HuH-7 (cell line): ENCODE data around the gene GPR183.

ENCODE experiments used
- DNase-seq: peaks from one replicate; pipeline ENCODE4 v3.0.0; 2011; ENCODE audit warnings: low spot score

Gene GPR183

DNA sequence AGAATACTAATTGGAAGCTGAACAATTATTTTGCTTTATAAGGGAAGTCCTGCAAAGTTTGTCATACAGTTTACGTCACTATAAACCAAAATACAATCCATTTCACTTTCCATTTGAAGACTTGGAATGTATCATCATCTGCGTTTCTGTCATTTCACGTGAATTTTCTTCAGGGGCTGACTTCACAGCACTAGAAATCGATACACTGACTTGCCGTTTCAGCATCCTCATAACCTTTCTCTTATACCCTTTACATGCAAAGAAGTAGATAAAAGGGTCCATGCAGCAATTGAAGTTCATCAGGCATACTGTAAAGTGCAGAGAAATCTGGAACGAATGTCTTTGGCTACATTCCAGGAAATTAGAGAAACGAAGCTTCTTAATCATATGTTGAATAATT lies 12.2 kb downstream of the GPR183 start:
- no peak for DNase-seq

DNA sequence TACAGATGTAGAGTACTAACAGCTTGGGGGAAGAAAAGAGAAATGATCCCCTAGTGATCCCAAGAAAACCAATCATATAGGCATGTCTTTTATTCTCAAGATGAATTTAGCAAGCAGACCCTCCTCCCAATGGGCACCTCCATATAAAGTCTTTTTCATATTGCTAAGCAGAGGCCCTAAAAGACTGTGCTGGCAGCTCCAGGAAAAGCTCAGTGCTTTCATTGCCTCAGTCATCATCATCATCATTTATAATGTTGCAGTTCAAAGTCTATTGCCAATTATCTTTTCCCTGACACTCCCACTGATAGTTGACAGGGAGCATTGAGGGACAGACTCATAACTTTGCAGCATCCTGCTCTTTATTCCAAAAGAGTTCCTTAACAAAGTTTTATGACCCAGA lies 13.0 kb downstream of the GPR183 start:
- no peak for DNase-seq

DNA sequence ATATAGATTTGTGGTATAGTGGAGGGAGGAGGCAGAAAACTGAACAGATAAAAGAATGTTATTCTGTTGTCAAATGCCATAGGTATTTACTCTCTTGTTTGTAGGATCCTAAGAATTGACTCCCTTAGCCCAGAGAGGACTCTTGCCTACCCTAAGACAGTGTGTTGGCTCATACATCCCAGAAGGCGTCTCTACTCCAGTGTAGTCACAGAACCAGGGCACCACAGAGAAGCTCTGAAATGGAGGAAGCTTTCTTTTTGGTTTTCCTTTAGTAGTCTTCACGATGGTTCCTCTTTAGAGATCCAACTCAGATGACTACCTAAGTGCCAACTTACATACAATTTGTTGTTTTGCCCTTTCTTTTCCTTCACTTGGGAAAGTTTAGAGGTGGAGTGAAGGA lies 14.0 kb downstream of the GPR183 start:
- DNase-seq = no peak

DNA sequence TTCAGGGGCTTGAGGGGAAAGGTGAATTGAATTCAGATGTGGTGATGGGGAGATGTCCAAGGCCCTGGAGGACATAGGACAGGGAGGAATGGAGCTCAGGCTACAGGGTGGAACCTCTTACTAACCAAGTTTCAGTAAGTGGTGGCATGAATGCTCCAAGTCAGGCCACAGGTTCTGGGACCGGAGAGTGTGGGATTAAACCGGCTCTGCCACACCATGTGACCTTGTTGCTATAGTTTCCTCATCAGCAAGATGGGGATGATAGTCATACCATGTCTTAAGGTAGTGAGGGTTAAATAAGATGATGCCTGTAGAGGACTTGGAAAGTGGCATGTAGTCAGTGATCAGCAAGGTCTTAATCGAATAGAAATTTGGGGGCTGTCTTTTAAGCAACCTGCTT lies 16.3 kb downstream of the GPR183 start:
- DNase-seq = no peak

DNA sequence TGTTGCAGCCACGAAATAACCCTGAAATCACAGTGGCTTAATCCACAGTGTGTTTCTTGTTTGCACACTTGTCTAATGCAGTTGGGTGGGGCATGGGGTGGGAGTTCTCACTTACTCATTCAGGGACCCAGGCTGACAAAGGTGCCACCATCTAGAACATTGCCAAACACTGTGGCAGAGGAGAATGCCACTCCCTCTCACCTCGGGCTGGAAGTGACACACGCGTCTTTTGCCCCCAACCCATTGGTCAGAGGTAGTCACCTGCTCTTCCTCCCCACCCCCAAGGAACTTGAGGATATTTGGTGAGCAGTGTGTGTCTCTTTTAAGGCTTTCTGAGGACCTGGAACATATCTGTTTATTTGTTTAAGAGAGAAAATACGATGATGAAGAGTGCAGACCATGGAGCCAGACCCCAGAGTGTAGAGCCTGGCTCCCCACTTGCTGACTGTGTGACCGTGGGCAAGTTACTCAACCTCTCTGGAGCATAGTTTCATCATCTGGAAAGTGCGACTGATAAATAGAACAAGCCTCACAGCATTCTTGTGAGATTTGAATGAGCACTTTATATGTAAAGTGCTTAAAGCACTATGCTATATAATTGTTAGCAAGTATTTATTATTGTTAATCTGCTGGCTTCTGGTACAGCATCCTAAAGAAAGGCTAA lies 17.4 kb downstream of the GPR183 start:
- no peak for DNase-seq

DNA sequence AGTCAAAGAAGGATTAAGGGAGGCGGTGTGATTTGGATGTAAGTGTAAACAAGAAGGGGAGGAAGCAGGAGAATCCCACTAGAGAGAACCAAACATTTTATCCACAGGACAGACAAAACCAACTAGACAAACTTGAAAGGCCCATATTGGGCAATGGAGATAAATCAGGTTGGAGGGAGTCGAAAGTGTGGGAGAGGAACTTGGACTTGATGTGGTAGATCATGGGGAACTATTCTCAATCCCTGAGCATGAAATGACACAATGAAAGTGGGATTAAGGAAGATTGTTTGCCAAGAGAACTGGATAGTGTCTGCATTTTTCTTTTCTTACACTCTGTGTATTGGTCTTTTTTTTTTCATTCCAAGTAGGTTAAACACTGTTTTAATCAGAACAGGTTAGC lies 17.9 kb downstream of the GPR183 start:
- no peak for DNase-seq

DNA sequence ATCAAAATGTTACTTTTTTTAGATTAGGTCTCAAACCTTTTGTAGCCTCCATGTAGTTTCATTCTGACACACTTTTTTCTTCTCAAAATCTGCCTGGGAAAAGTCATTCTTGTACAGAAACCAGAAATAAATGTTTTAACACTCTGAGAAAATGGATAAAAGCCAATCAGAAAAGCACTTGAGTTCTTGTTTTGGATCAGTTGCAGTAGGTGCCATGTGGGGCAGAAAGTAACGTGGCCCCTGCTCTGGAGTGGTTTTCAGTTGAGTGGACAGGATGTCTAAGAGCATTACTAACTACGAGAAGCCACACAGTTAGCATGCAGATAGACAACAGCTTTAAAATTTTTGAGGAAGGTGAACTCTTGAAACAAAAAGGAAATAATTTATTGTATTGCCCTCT lies 19.1 kb downstream of the GPR183 start:
- DNase-seq = no peak

DNA sequence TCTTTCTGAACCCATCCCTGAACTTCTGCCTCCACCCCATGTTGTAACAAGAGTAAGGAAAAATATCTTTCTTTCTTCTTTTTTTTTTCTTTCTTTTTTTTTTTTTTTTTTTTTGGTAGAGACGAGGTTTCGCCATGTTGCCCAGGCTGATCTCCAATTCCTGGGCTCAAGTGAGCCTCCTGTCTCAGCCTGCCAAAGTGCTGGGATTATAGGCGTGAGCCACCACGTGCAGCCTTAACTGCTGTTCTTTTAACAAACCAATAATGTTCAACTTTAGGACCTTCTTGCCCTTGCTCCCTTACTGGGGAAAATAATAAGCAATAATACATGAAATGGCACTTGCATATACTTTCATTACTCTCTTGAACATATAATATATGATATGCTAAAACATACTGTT lies 19.6 kb downstream of the GPR183 start:
- DNase-seq = no peak

DNA sequence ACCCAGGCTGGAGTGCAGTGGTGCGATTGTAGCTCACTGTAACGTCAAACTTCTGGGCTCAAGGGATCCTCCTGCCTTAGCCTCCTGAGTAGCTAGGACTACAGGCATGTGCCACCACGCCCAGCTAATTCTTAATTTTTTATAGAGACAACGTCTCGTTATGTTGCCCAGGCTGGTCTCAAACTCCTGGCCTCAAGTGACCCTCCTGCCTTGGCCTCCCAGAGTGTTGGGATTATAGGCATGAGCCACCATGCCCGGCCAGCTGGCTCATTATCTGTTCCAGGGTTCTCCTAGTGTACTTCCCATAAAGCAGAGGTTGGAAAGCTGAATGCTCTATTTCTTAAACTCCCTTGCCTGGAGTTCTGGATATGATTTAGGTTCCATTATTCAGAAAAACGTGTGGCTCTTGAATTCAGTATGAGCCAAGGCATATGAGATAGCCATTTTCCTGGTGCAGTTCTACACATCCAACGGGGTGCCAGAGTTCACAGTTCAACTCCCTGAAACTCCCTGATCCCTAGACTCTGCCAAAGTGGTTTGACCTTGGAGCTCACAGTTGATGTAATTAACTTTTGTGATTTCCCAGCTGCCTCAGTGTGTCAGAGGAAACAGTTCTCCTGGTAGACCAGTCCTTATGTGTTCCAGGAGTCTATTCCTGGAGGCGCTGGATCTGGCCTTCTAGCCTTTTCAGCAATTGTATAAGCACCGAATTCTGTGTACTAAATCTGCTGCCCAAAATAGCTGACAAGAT lies 21.6 kb downstream of the GPR183 start:
- DNase-seq = no peak

DNA sequence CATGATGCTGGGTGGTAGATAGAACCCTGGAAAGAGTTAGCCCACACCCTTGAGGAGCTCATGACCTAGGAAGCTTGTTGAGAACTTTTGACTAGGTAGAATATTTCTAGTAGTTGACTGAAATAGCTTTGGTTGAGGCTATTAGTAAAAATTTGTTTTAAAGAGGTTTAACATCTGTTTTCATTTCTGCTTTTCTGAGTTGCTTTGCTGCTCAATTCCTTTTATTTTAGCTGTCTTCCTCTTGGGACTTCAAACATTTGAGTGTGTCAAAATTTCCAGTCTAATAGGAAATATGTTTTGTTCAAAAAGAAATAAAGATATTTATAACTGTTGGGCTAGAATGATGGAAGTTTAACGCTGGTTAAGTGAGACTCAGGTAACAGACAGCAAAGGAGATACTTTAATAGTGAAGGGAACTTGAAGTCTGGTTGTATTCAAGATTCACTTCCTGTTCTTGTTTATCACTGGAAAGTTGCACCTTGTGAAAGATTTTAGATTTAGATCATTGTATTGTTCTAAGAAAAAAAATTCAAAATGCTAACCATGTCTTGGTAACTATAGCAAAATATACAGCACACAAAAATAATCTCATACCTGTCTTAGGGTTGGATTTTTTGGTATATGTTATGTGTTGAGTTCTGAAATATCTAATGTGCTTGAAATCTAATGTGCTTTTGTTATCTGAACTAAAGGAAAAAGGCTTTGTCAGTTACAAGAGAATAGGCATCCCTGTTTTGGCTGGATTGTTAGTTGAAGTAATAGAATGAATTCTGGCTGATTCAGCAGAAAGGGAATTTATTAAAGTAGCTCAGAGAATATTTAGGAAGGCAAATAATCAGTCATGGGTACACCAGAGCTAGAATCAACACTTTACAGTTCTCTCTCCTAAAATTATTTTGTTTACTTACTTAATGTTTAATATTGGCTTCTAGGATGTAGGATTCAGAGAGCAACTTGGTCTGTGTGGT lies 24.7 kb downstream of the GPR183 start:
- no peak for DNase-seq

DNA sequence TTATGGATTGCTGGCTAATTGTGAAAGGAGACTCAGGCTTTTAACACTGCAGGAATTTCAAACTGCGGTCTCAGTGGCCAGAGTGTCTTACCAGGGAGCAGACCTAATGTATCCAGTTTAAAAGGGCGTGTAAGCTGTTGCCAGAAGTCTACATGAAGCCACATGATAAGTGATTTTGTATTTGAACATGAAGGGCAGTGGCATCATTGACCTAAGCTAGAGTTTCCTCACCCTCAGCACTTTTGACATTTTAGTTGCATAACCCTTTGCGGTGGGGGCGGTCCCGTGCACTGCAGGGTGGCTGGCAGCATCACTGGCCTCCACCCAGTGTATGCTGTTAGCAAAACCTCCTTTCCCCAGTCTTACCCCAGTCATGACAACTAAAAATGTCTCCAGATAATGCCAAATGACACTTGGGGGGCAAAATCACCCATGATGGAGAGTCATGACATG lies 25.4 kb downstream of the GPR183 start:
- DNase-seq = no peak

DNA sequence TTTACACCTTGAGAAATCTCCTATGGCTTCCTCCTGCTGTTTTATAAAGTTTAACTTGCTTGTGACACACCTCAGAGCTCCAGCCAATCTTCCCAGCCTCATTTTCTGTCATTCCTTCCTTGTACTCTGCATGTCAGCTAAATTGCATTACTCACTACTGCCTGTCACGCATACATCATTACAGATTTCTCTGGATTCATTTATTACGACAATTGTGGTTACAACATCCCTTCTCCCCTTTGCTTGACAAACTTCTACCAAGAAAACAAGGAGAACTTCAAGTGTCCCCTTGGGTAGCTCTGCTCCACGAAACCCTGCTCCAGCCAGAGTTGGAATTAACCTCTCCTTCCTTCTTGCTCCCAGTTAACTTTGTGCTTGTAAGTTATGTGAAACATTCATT lies 27.0 kb downstream of the GPR183 start:
- no peak for DNase-seq

DNA sequence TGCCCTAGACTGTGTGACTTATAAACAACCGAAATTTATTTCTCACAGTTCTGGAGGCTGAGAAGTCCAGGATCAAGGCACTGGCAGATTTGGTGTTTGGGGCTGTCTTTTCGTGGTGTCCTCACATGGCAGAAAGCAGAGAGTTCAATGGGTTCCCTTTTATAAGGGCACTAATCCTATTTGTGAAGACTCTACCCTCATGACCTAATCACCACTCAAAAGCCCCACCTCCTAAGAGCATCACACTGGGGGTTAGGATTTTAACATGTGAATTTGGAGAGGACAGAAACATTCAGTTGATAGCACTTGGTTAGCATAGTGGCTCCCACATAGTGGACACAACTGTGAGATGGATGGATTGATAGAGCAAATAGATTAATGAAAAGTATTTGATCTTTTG lies 27.6 kb downstream of the GPR183 start:
- DNase-seq = no peak

DNA sequence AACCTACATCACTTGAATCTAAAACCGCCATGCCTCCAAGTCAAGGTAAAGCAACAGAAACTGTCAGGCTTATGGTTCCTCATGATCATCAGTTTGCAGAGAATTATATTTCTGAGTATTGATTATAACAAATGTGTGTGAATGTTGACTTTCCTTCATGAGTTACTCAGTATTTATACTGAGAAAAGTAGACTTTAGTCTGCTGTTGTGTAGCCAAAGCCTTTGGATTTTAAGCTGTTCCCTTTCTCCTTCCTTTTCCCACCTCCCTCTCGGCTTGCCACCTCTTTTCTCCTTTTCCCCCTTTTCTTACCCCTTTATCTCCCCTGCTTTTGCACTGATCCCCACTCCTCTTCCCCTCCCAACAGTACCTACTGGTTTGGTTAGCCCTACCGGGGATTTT lies 28.4 kb downstream of the GPR183 start:
- no peak for DNase-seq

DNA sequence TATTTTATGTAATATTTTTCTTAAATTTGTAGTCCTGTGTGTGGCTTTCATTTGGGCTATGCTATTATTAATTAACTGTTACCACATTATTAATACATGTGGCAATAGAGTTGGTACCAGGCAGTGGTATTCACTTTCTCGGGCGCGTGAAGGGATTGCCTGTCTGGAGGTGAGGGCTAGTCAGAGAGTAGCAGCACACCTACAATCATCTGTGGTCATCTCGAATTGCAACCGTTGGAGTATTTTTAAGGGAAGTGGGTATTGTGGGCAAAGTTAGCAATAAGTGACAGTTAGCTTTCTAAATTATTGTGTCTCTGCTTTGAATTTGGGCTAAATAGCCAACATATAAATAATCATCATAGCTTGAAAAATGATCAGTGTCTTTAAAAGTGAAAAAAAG lies 29.0 kb downstream of the GPR183 start:
- DNase-seq = no peak

DNA sequence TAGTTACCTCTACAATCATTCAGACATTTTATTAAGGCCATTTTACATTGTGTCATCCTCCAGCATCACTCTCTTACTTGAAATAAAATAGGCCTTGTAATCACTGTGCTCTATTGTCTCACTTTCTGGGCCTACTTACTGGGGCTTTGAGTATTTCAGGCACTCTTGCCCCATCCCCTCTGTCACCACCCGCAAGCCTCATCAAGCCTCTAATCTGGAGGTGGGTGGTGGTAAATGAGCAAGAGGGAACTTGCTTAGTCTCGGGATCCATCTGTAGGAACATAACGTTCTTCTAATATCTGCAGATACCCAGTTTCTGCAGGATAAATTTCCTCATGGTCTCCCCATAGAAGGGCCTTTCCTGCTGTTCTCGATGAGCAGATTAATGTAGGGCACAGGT lies 29.6 kb downstream of the GPR183 start:
- no peak for DNase-seq

DNA sequence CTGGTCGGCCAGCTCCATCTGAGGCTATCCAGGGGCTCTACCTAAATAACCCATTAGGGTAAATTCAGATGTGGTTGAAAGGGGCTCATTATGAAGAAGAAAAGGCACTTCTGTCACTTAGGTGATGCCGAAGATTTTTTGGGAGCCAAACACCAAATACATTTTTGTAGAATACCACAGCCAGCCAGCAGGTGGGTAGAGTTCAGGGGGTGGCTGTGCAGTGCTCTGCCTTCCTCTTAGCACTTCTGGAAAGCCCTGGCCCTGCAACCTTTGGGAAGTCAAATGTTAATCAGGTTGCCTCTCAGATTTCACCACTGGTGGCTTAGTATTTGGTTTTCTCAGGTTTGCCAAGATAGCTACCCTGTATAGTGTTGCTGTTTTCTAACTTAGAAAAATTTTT lies 30.5 kb downstream of the GPR183 start:
- DNase-seq = no peak

DNA sequence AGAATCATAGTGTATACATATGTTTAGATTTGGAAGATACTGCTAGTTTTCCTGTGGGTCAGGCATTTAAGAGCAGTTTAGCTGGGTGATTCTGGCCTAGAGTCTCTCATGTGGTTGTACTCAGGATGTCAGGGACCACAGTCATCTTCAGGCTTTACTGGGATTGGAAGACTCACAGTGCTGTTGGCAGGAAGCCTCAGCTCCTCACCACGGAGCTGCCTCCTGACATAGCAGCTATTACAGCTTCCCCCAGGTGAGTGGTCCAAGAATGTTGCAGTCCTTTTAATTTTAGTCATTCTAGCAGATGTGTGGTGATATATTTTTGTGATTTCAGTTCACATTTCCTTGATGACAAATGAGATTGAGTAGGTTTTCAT lies 32.1 kb downstream of the GPR183 start:
- no peak for DNase-seq

DNA sequence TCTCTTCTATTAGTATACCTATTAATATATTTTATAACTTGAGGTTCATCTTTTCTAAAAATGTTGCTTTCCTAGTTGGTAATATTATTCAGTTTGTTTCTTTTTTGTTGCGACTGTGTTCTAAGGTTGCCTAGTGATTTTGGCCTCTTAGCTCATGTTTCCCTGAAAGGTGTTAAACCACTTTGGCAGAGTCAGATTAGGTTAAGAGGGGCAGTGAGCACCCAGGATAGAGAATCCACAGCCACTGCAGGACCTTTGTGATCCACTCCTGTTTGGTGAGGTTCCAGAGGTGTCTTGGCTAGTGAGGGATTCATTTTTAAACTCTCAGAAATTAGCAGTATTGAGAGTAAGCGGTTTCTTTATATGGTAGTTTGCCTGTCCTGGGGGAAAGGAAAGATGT lies 34.1 kb downstream of the GPR183 start:
- no peak for DNase-seq

DNA sequence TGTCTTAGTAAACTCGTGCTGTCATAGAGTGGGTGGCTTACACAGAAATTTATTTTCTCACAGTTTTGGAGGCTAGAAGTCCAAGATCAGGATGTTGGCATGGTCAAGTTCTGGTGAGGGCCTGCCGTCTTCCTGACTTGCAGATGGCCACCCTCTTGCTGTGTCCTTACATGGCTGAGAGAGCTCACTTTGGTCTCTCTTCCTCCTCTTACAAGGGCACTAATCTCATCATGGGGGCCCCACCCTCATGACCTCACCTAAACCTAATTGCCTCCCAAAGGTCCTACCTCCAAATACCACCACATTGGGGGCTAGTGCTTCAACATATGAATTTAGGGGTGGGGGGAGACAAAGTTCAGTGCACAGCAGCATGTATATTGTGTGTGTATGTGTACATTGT lies 34.7 kb downstream of the GPR183 start:
- DNase-seq = no peak

DNA sequence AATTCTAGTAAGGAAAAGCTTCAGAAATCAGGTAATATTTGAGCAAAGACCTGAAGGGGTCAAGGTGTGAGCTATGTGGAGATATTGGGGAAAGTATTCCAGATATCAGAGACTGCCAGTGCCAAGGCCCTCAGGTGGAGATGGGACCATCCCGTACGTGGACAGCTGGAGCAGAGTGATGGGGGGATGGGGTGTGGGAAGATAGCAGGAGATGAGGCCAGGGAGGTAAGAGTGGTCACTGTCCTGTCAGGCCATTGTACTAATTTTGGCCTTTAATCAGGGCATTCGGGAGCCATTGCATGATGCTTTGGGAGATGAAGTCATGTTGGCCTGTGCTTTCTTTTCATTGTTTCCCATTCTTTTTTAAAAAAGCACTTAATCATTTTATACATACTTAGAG lies 36.0 kb downstream of the GPR183 start:
- no peak for DNase-seq

DNA sequence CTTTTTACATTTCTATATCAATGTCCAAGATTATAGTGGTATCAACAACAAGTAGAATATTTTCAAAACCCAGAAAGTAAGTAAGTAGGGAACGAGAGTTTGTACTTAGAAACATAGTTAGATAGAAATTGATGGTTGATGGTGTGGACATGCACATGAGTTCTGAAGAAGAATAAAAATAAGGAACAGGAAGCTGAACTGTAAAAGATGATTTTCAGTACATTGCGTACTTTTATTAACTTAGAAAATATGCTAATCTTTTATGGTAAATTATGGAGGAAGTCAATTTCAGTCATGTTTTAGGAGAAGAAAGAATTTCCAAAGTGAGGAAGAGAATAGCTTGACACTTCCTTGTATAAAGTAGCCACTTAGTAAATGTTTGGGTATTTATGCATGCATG lies 36.7 kb downstream of the GPR183 start:
- DNase-seq = no peak
